ENCODE data around the gene SPCS1.

SPCS1 gene

DNA sequence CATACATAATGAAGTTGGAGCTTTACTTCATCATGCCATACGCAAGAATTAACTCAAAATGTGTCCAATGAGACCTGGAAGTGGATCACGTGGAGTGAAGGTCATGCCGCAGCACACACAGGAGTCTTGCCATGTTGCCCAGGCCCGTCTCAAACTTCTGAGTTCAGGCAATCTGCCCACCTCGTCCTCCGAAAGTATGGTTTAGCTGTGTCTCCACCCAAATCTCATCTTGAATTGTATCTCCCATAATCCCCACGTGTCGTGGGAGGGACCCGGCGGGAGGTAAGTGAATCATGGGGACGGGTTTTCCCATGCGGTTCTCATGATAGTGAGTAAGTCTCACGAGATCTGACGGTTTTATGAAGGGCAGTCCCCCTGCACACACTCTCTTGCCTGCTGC, 25.7 kb downstream of the SPCS1 start:
- FAIRE-seq: no peak
- DNase-seq (ENCODE audit: insufficient read length, low spot score): no peak
- TF ChIP-seq, protein P1, sequence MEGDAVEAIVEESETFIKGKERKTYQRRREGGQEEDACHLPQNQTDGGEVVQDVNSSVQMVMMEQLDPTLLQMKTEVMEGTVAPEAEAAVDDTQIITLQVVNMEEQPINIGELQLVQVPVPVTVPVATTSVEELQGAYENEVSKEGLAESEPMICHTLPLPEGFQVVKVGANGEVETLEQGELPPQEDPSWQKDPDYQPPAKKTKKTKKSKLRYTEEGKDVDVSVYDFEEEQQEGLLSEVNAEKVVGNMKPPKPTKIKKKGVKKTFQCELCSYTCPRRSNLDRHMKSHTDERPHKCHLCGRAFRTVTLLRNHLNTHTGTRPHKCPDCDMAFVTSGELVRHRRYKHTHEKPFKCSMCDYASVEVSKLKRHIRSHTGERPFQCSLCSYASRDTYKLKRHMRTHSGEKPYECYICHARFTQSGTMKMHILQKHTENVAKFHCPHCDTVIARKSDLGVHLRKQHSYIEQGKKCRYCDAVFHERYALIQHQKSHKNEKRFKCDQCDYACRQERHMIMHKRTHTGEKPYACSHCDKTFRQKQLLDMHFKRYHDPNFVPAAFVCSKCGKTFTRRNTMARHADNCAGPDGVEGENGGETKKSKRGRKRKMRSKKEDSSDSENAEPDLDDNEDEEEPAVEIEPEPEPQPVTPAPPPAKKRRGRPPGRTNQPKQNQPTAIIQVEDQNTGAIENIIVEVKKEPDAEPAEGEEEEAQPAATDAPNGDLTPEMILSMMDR (IDR thresholded peaks at IDR 0.05; ENCODE audit: insufficient read depth, missing control alignments): no peak

DNA sequence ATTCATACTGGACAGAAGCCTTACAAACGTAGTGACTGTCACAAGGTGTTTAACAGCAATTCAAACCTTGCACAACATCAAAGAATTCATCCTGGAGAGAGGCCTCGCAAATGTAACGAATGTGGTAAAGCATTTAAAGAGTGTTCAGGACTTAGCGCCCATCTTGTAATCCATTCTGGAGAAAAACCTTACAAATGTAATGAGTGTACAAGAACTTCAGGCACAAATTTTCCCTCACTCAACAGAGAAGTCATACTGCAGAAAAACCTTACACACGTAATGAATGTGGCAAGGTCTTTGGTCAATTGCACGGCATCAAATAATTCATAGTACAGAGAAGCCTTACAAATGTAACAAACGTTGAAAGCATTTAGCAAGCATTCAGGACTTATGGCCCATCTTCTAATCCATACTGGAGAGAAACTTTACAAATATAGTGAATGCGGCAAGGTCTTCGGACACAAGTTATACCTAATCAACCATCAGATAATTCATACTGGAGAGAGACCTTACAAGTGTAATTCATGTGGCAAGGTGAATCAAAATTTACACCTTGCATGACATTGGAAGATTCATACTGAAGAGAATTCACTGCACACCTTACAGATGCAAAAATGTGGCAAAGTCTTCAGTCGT, 27.5 kb downstream of the SPCS1 start:
- TF ChIP-seq, protein P1 (IDR thresholded peaks at IDR 0.05; ENCODE audit: insufficient read depth, missing control alignments): no peak
- peak; percentile 38 for FAIRE-seq
- DNase-seq (ENCODE audit: insufficient read length, low spot score): no peak

GRCh38 chr3:52739730-52740129, 33.8 kb downstream of the SPCS1 start:
- TF ChIP-seq, protein P1 (IDR thresholded peaks at IDR 0.05; ENCODE audit: insufficient read depth, missing control alignments): no peak
- FAIRE-seq: no peak

DNA sequence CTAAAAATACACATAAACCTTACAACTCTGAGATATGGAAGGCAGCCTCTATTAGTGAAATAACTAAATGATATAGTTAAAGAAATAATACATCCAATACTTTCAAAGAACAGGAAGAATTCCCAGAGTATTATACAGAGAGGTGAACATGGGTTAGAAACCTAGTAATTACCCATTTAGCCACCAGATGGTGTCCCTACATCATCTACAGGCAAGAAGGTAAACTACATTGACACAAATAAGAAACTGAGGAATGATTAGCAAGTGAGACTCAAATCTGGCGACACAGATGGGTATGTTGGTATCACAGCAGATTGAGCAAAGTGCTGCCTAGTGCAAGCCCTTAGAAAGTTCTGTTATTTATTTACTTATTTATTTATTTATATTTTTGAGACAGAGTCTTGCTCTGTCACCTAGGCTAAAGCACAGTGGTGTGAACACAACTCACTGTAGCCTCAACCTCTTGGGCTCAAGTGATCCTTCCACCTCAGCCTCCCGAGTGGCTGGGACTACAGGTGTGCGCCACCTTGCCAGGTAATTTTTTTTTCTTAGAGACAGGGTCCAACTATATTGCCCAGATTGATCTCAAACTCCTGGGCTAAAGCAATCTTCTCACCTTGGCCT, 36.6 kb downstream of the SPCS1 start:
- DNase-seq (ENCODE audit: insufficient read length, low spot score): peak; percentile 49
- FAIRE-seq: peak; percentile 80
- TF ChIP-seq, protein P1 (IDR thresholded peaks at IDR 0.05; ENCODE audit: insufficient read depth, missing control alignments): peak; percentile 56

More at GRCh38 chr3:52739730-52740129, 33.8 kb downstream of the SPCS1 start:
- DNase-seq (ENCODE audit: insufficient read length, low spot score): no peak

- no peak for DNase-seq (ENCODE audit: insufficient read length, low spot score)
- TF ChIP-seq, protein P1 (IDR thresholded peaks at IDR 0.05; ENCODE audit: insufficient read depth, missing control alignments): no peak
- no peak for FAIRE-seq
Observed at GRCh38 chr3:52743152-52743551, 37.2 kb downstream of the SPCS1 start.

- TF ChIP-seq, protein P1 (IDR thresholded peaks at IDR 0.05; ENCODE audit: insufficient read depth, missing control alignments): no peak
- DNase-seq (ENCODE audit: insufficient read length, low spot score): no peak
- FAIRE-seq: no peak
Observed at GRCh38 chr3:52743721-52744120, 37.8 kb downstream of the SPCS1 start.

DNA sequence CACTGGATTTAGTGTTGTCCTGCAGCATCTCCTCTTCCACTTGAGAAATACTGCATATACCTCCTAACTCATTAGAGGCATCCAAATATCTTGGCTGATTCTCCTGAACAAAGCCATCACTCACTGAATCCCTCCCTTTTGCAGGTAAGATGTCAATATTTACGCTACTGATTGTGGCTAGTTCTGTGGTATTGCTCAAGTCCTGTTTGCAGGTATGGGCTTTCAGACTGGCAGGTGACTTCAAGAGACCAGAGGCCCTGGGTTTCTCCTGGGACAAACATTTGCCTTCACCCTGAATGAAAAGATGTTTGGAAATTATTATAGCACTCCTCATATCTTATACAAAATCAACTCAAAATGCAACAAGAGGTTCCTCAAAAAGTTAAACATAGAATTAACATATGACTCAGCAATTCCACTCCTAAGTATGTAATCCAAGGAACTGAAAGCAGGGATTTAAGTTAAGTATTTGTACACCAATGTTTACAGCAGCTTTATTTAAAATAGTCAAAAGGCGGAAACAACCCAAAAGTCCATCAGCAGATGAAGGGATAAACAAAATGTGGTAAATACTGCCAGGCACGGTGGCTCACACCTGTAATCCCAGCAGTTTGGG, 46.2 kb downstream of the SPCS1 start:
- no peak for DNase-seq (ENCODE audit: insufficient read length, low spot score)
- FAIRE-seq: no peak

More for the DNA sequence above, 46.2 kb downstream of the SPCS1 start:
- TF ChIP-seq, protein P1 (IDR thresholded peaks at IDR 0.05; ENCODE audit: insufficient read depth, missing control alignments): no peak

Data from D721Med (cell line).